ENCODE results near the gene AKT2.

AKT2 gene

GRCh38 chr19:40198272-40198990, 86.7 kb downstream of the AKT2 start:
- Histone ChIP-seq H3K27ac (no peak overlapping the region), H3K9me3 (no peaks in the 10 kb centered on the region), H3K4me3 (ENCODE audit: low read depth in 1 of 2, low read length in 1 of 2) (no peak overlapping the region), H3K36me3 (no peaks in the 10 kb centered on the region), H3K4me1 (ENCODE audit: control insufficient read depth in 1 of 2, insufficient read depth in 1 of 2, low read depth in 1 of 2, low read length in 1 of 2) (no peaks in the 10 kb centered on the region), H3K27me3 (peaks cover 5% of the 10 kb centered on the region)
- no peak for TF ChIP-seq CTCF (IDR thresholded peaks at IDR 0.05)

- TF ChIP-seq CTCF (IDR thresholded peaks at IDR 0.05) = no peak
- peaks cover 12 to 16% of the 10 kb centered on the region in 2 experiments for H3K4me1 ChIP-seq (ENCODE audit: control insufficient read depth in 1 of 2, insufficient read depth in 1 of 2, low read depth in 1 of 2, low read length in 1 of 2)
- H3K27ac ChIP-seq = no peak overlapping the region
These were observed 91.6 kb downstream of the AKT2 start for GRCh38 chr19:40193587-40193849.

DNA sequence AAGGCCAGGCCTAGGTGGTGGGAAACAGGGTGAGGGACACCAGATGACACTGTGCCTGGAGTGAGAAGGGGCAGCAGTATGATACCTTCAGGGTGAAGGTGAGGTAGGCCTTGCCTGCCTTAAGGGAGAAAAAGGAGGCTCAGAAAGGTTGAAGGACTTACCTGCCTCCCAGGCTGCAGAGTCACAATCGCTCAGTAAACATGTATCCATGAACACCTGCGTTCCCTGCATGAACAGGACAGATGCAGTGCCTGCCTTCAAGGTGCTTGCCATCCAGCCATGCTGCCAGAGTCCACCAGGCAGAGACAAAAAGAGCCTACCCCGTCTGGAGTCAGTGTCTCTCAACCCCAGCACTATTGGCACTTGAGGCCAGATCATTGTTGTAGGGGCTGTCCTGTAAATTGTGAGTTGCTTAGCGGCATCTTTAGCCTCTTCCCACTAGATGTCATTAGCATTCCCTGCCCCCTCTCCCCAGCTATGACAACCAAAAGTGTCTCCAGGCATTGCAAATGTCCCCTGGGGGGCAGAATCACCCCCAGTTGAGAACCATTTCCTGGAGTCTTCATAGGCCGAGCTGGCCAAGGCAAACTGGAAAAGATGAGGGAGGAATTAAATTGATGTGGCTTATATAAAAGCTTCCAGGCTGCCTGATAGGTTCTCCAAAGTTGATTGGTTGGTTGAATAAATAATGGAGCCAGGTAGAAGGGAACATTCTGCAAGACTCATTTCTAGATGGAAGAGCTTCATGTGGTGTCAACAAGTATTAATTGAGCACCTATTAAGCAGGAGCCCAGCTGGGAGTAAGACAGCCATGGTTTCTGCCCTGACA, 92.2 kb downstream of the AKT2 start:
- Histone ChIP-seq H3K27me3 (peaks cover 55% of the 10 kb centered on the region), H3K27ac (no peak overlapping the region), H3K4me3 (ENCODE audit: low read depth in 1 of 2, low read length in 1 of 2) (no peak overlapping the region), H3K36me3 (no peaks in the 10 kb centered on the region), H3K4me1 (ENCODE audit: control insufficient read depth in 1 of 2, insufficient read depth in 1 of 2, low read depth in 1 of 2, low read length in 1 of 2) (peaks cover 14 to 20% of the 10 kb centered on the region in 2 experiments), H3K9me3 (no peaks in the 10 kb centered on the region)
- no peak for TF ChIP-seq CTCF (IDR thresholded peaks at IDR 0.05)

More at GRCh38 chr19:40193587-40193849, 91.6 kb downstream of the AKT2 start:
- Histone ChIP-seq H3K27me3 (peaks cover 49% of the 10 kb centered on the region), H3K9me3 (no peaks in the 10 kb centered on the region), H3K4me3 (ENCODE audit: low read depth in 1 of 2, low read length in 1 of 2) (no peak overlapping the region), H3K36me3 (no peaks in the 10 kb centered on the region)

DNA sequence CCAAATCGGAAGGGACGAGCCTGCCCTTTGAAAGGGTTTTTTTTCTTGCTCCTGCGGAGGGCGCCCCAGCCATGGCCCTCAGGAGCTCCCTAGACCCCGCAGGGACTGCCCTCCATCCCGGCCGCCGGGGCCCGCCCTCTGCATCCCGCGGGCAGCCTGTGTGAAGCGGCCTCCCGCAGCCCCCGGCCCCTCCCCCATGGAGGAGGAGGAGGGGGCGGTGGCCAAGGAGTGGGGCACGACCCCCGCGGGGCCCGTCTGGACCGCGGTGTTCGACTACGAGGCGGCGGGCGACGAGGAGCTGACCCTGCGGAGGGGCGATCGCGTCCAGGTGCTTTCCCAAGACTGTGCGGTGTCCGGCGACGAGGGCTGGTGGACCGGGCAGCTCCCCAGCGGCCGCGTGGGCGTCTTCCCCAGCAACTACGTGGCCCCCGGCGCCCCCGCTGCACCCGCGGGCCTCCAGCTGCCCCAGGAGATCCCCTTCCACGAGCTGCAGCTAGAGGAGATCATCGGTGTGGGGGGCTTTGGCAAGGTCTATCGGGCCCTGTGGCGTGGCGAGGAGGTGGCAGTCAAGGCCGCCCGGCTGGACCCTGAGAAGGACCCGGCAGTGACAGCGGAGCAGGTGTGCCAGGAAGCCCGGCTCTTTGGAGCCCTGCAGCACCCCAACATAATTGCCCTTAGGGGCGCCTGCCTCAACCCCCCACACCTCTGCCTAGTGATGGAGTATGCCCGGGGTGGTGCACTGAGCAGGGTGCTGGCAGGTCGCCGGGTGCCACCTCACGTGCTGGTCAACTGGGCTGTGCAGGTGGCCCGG, 93.1 kb downstream of the AKT2 start:
- Histone ChIP-seq H3K27ac (no peak overlapping the region), H3K9me3 (no peaks in the 10 kb centered on the region), H3K36me3 (no peaks in the 10 kb centered on the region), H3K4me1 (ENCODE audit: control insufficient read depth in 1 of 2, insufficient read depth in 1 of 2, low read depth in 1 of 2, low read length in 1 of 2) (peaks cover 14 to 20% of the 10 kb centered on the region in 2 experiments), H3K27me3 (peaks cover 64% of the 10 kb centered on the region), H3K4me3 (ENCODE audit: low read depth in 1 of 2, low read length in 1 of 2) (peak overlapping the region; percentile 71 to 99)
- TF ChIP-seq CTCF (IDR thresholded peaks at IDR 0.05) = no peak

GRCh38 chr19:40190891-40191835, 94.0 kb downstream of the AKT2 start, which contains the start of gene MAP3K10:
TSS of gene MAP3K10 (plus strand) at chr19:40191426. CDS start at chr19:40192032, 606 bp downstream.
- peaks cover 69% of the 10 kb centered on the region for H3K27me3 ChIP-seq
- no peaks in the 10 kb centered on the region for H3K9me3 ChIP-seq
- no peaks in the 10 kb centered on the region for H3K36me3 ChIP-seq

More at GRCh38 chr19:40190891-40191835, 94.0 kb downstream of the AKT2 start, which contains the start of gene MAP3K10:
- peak within 1 kb of the TSS; percentile 71 to 99 for H3K4me3 ChIP-seq (ENCODE audit: low read depth in 1 of 2, low read length in 1 of 2)
- no peak within 1 kb of the TSS for H3K27ac ChIP-seq
- peaks cover 14 to 20% of the 10 kb centered on the region in 2 experiments for H3K4me1 ChIP-seq (ENCODE audit: control insufficient read depth in 1 of 2, insufficient read depth in 1 of 2, low read depth in 1 of 2, low read length in 1 of 2)
- no peak for TF ChIP-seq CTCF (IDR thresholded peaks at IDR 0.05)

Measured in neutrophil (primary cell).